Thoracic aorta (tissue), 2 donors: ENCODE data around the gene CD1D. TPM values are rescaled to one million over a fixed set of nuclear protein-coding genes. Genes with fewer than 3 reads are reported as not detected.

Experiments used
- ATAC-seq: fragments of 150-250 bp; one replicate; pipeline ENCODE4 v1.8.0; 2017; ENCODE audit warnings: low read depth; ENCODE audit not compliant: insufficient number of reproducible peaks, low FRiP score
- DNase-seq: peaks from one replicate; pipeline ENCODE4 v3.0.0-alpha.2; 2020; ENCODE audit warnings: low spot score
- H3K27ac ChIP-seq, 2 donors: fragments of 200-600 bp; sonication (generic); 1 replicate in 1 of 2; 2 replicates in 1 of 2; pipeline ENCODE4 v1.5.1; 2016; ENCODE audit warnings: mild to moderate bottlenecking in 2 of 2, moderate library complexity in 2 of 2
- H3K27me3 ChIP-seq: fragments of 200-600 bp; sonication (generic); replicated peaks from 2 replicates; pipeline ENCODE4 v1.6.0; 2016; ENCODE audit warnings: mild to moderate bottlenecking; ENCODE audit not compliant: insufficient read depth
- H3K36me3 ChIP-seq: fragments of 200-600 bp; sonication (generic); one replicate; pipeline ENCODE4 v1.5.1; 2016
- H3K4me1 ChIP-seq, 2 donors: fragments of 200-600 bp; sonication (generic); 1 replicate in 1 of 2; 2 replicates in 1 of 2; pipeline versions ENCODE4 v1.5.1 to v1.6.0; 2016; ENCODE audit warnings: low read depth in 2 of 2, mild to moderate bottlenecking in 1 of 2; ENCODE audit not compliant: control insufficient read depth in 1 of 2
- H3K4me3 ChIP-seq: fragments of 200-600 bp; sonication (generic); 2 replicates; pipeline ENCODE4 v1.5.1; 2016; ENCODE audit warnings: mild to moderate bottlenecking
- H3K9me3 ChIP-seq: fragments of 200-600 bp; sonication (generic); 2 replicates; pipeline ENCODE4 v1.5.1; 2016
- total RNA-seq, 2 donors: library from RNA; depleted of rRNA; stranded (reverse); fragments of >200 nt; gene quantifications; one replicate each; pipeline versions ENCODE4 v1.1.0 to v1.2.3, GENCODE V29; 2016
- TF ChIP-seq, protein P1 (sequence below): fragments of 200-600 bp; sonication (generic); IDR thresholded peaks from one replicate; pipeline ENCODE4 v1.5.1; 2019; ENCODE audit warnings: antibody characterized with exemption

CD1D gene
- total RNA-seq, 2 donors from 2014 or later = 1.9 to 2.4 TPM

DNA sequence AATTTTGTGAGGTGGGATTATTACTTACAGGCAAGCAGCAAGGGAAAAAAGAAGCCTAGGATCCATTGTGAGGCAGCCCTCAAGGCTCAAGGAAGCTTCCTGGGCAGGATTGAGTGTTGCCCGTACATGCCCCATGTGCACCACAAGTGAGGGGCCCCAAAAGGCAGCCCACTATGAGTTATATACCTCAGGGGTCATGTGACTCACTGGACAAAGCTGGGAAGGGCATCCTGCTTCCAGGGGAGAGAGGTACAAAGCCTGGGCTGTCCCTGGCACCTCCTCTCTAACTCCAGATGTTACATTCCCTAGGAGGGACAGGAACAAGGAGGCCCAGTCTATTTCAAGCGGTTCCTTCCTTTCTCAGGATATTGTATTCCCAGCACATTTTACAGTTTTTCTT is 34.0 kb upstream of the CD1D start:
- Histone ChIP-seq H3K27ac (no peak overlapping the region), H3K27me3 (no peaks in the 10 kb centered on the region), H3K4me3 (no peak overlapping the region), H3K4me1 (peaks cover 7 to 17% of the 10 kb centered on the region in 2 donors), H3K9me3 (no peaks in the 10 kb centered on the region), H3K36me3 (no peaks in the 10 kb centered on the region)
- DNase-seq (no peak), ATAC-seq (no peak)
- TF ChIP-seq, protein P1, sequence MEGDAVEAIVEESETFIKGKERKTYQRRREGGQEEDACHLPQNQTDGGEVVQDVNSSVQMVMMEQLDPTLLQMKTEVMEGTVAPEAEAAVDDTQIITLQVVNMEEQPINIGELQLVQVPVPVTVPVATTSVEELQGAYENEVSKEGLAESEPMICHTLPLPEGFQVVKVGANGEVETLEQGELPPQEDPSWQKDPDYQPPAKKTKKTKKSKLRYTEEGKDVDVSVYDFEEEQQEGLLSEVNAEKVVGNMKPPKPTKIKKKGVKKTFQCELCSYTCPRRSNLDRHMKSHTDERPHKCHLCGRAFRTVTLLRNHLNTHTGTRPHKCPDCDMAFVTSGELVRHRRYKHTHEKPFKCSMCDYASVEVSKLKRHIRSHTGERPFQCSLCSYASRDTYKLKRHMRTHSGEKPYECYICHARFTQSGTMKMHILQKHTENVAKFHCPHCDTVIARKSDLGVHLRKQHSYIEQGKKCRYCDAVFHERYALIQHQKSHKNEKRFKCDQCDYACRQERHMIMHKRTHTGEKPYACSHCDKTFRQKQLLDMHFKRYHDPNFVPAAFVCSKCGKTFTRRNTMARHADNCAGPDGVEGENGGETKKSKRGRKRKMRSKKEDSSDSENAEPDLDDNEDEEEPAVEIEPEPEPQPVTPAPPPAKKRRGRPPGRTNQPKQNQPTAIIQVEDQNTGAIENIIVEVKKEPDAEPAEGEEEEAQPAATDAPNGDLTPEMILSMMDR = no peak

DNA sequence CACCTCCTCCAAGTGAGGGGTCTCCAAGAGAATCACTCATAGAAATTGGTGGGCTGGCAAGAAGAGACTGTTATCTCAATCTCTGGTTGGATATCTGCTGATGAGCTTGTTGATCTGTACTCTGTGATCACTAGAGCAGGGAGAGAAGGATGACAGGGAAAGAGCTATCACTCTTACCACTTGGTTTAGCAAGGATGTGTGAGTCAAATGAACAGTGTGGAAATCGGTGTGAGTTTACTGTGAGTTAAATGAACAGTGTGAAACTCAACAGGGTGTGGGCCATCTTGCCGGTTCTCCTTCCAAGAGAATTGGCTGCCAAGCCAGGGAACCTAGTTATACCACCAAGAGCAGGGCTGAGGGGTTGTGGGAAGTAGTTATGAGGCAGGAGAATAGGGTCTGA is 33.3 kb upstream of the CD1D start:
- H3K9me3 ChIP-seq = no peaks in the 10 kb centered on the region
- TF ChIP-seq, protein P1 = no peak
- H3K27ac ChIP-seq = no peak overlapping the region
- no peaks in the 10 kb centered on the region for H3K27me3 ChIP-seq
- DNase-seq (no peak), ATAC-seq (no peak)
- no peak overlapping the region for H3K4me3 ChIP-seq
- H3K36me3 ChIP-seq = no peaks in the 10 kb centered on the region
- H3K4me1 ChIP-seq = peaks cover 7 to 17% of the 10 kb centered on the region in 2 donors

DNA sequence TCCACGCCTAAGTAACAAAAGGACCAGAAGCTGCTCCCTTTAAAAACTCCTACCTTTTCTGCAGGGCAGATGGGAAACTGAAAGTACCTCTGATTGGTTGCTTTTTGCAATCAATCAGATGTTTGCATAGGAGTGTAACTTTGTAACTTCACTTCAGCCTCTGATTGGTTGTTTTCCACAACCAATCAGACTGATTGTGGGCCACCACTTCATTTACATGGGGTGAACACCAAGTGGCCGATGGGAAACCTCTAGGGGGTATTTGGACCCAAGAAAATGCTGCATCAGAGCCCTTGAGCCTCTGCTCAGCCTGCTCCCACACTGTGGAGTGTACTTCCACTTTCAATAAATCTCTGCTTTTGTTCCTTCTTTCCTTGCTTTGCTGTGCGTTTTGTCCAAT is 32.8 kb upstream of the CD1D start:
- ATAC-seq (no peak), DNase-seq (no peak)
- H3K9me3 ChIP-seq = no peaks in the 10 kb centered on the region
- no peak overlapping the region for H3K27ac ChIP-seq
- no peaks in the 10 kb centered on the region for H3K27me3 ChIP-seq
- peaks cover 7 to 17% of the 10 kb centered on the region in 2 donors for H3K4me1 ChIP-seq
- TF ChIP-seq, protein P1 = no peak
- H3K4me3 ChIP-seq = no peak overlapping the region
- no peaks in the 10 kb centered on the region for H3K36me3 ChIP-seq

DNA sequence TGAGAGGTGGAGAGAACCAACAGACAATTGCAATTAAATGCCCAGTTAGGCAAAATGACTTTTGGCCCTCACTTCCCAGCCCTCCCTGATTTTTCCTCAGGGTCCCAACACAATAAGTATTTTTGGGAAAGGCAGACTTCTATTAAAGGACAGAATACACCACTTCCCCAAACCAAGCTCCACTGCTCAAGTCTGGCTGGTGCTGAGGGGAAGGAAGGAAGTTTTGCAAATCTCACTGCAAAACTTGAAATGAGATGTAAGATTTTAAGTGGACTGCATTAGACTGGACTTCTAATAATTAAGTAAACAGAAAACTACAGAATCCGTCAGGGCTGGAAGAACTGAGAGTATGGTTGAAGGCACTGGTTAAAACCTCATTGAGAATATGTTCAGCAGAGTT is 32.2 kb upstream of the CD1D start:
- DNase-seq (no peak), ATAC-seq (no peak)
- TF ChIP-seq, protein P1 = no peak
- Histone ChIP-seq H3K36me3 (no peaks in the 10 kb centered on the region), H3K9me3 (no peaks in the 10 kb centered on the region), H3K4me3 (no peak overlapping the region), H3K27me3 (no peaks in the 10 kb centered on the region), H3K27ac (peak overlapping the region in 1 of 2 donors; percentile 65), H3K4me1 (peaks cover 7 to 17% of the 10 kb centered on the region in 2 donors)

DNA sequence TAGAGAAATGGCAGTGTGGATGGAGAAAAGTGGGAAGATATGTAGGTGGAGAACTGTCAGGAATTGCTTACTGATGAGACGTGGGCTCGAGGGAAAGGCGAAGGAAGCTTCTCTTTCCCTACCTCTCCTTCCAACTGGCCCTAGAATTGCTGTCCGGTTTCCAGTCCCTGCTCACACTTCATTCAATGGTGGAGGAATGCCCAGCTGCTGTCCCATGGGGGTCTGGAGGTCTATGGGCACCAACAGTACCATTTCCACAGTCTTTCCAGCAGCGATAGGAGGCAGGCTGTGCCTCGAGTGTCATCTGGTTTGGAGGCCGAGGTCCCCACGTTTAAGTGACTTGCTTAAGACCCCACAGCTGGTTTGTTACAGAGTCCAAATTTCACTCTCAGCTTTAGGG is 31.5 kb upstream of the CD1D start:
- Histone ChIP-seq H3K27ac (peak overlapping the region; percentile 47 to 65), H3K27me3 (no peaks in the 10 kb centered on the region), H3K4me1 (peaks cover 7 to 17% of the 10 kb centered on the region in 2 donors), H3K4me3 (peak overlapping the region; percentile 68), H3K36me3 (no peaks in the 10 kb centered on the region), H3K9me3 (no peaks in the 10 kb centered on the region)
- no peak for ATAC-seq
- TF ChIP-seq, protein P1 = no peak
- no peak for DNase-seq
